Right ventricle myocardium superior (tissue), 1 donor: ENCODE data around the gene EDAR. TPM values are rescaled to one million over a fixed set of nuclear protein-coding genes. Genes with fewer than 3 reads are reported as not detected.

Source experiments
- ATAC-seq: fragments of 200-7000 bp; cut with Tn5 transposase; one replicate; pipeline ENCODE4 v1.9.1; 2020; ENCODE audit warnings: mild to moderate bottlenecking; ENCODE audit not compliant: poor library complexity
- DNase-seq: peaks from one replicate; pipeline ENCODE4 v3.0.0-alpha.2; 2020
- intact Hi-C: fragments of 100-400 bp; cut with DNase I; formaldehyde crosslinking; loops from one replicate; pipeline ENCODE4 v1.11.2; 2022
- long read RNA-seq: library from polyadenylated mRNA; unstranded; transcript quantifications from one replicate; pipeline ENCODE4 v2.0.0, GENCODE V29; 2021
- total RNA-seq: library from RNA; stranded (reverse); fragmentation: NEBNext Ultra II Directional; extraction: Animal tissue kit (Norgen Biotek cat#: 25700); gene quantifications from one replicate; pipeline ENCODE4 v1.2.1, GENCODE V29; 2021
- donor health status: DM: no; HTN: yes; CAD: no; lungs with severe emphysema.

The EDAR gene
- 0.11 TPM for total RNA-seq
- long read RNA-seq: 0 reads

- no peak for DNase-seq
- intact Hi-C loops: loop anchor here (2.0 to 5.0 kb wide), 2 partner anchors 60 to 132 kb away; no protein-coding TSS in a partner anchor
- peak; percentile 96 for ATAC-seq
Observed at GRCh38 chr2:108988796-108989713, at the start of gene EDAR. TSS of gene EDAR (minus strand) at chr2:108989220. CDS start at chr2:108931014, 58,206 bp downstream.

- intact Hi-C loops: no loop called here
- ATAC-seq (no peak), DNase-seq (no peak)
Observed at GRCh38 chr2:109033171-109033570, 44.2 kb upstream of the EDAR start.

- no peak for ATAC-seq
- intact Hi-C loops: no loop called here
- no peak for DNase-seq
Observed at GRCh38 chr2:109032229-109032820, 43.3 kb upstream of the EDAR start.

- ATAC-seq: peak; percentile 92
- intact Hi-C loops: no loop called here
- DNase-seq: peak; percentile 66
Observed at GRCh38 chr2:109031476-109032228, 42.6 kb upstream of the EDAR start.

GRCh38 chr2:109030870-109031475, 42.0 kb upstream of the EDAR start:
- intact Hi-C loops: no loop called here
- ATAC-seq (no peak), DNase-seq (no peak)

GRCh38 chr2:109029490-109030201, 40.6 kb upstream of the EDAR start:
- DNase-seq (no peak), ATAC-seq (no peak)
- intact Hi-C loops: no loop called here

GRCh38 chr2:109028738-109029489, 39.9 kb upstream of the EDAR start:
- ATAC-seq (no peak), DNase-seq (no peak)
- intact Hi-C loops: no loop called here

- DNase-seq (no peak), ATAC-seq (no peak)
- intact Hi-C loops: no loop called here
Observed at GRCh38 chr2:109028277-109028676, 39.3 kb upstream of the EDAR start.

- DNase-seq (no peak), ATAC-seq (no peak)
- intact Hi-C loops: no loop called here
Observed at GRCh38 chr2:109027702-109028101, 38.7 kb upstream of the EDAR start.

GRCh38 chr2:109024477-109024876, 35.5 kb upstream of the EDAR start:
- intact Hi-C loops: no loop called here
- ATAC-seq (no peak), DNase-seq (no peak)

GRCh38 chr2:109021895-109022300, 32.9 kb upstream of the EDAR start:
- ATAC-seq (peak; percentile 18), DNase-seq (no peak)
- intact Hi-C loops: no loop called here

- intact Hi-C loops: no loop called here
- ATAC-seq: peak; percentile 22
- DNase-seq: no peak
Observed at GRCh38 chr2:109020217-109020637, 31.2 kb upstream of the EDAR start.

GRCh38 chr2:109018452-109018851, 29.4 kb upstream of the EDAR start:
- ATAC-seq (no peak), DNase-seq (no peak)
- intact Hi-C loops: no loop called here

- DNase-seq (no peak), ATAC-seq (no peak)
- intact Hi-C loops: no loop called here
Observed at GRCh38 chr2:109017017-109017416, 28.0 kb upstream of the EDAR start.

- intact Hi-C loops: no loop called here
Observed at GRCh38 chr2:109016376-109016775, 27.4 kb upstream of the EDAR start.

GRCh38 chr2:109014476-109014875, 25.5 kb upstream of the EDAR start:
- intact Hi-C loops: no loop called here
- ATAC-seq (no peak), DNase-seq (no peak)

More at GRCh38 chr2:109016376-109016775, 27.4 kb upstream of the EDAR start:
- DNase-seq (no peak), ATAC-seq (no peak)

GRCh38 chr2:109013051-109013450, 24.0 kb upstream of the EDAR start:
- ATAC-seq: no peak
- no peak for DNase-seq
- intact Hi-C loops: no loop called here
